HG03175 (cell line): ENCODE measurements around the gene BOK.

ENCODE experiments used
- ATAC-seq: cut with Tn5 transposase; IDR thresholded peaks from one replicate; pipeline ENCODE4 v1.9.1; 2021; ENCODE audit warnings: mild to moderate bottlenecking, moderate library complexity; ENCODE audit not compliant: unreplicated experiment

The BOK gene

DNA sequence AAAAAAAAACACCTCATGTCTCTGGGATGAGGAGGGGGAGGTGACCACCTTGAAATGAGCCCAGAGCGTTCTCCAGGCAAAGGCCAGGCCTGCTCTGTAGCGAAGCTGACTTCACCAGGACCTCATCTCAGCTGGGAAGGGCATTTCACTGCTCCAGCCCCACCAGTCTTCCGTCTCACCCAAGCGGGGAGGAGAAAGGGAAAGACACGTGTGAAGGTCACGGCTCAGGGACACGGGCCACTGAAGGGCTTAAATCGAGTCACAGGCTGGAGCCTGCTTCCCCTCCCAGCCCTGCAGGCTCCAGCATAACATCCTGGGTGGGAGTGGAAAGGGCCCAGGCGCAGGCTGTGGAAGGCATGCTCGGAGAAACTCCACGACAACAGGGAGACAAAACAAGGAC, 60.3 kb downstream of the BOK start:
- no peak for ATAC-seq

DNA sequence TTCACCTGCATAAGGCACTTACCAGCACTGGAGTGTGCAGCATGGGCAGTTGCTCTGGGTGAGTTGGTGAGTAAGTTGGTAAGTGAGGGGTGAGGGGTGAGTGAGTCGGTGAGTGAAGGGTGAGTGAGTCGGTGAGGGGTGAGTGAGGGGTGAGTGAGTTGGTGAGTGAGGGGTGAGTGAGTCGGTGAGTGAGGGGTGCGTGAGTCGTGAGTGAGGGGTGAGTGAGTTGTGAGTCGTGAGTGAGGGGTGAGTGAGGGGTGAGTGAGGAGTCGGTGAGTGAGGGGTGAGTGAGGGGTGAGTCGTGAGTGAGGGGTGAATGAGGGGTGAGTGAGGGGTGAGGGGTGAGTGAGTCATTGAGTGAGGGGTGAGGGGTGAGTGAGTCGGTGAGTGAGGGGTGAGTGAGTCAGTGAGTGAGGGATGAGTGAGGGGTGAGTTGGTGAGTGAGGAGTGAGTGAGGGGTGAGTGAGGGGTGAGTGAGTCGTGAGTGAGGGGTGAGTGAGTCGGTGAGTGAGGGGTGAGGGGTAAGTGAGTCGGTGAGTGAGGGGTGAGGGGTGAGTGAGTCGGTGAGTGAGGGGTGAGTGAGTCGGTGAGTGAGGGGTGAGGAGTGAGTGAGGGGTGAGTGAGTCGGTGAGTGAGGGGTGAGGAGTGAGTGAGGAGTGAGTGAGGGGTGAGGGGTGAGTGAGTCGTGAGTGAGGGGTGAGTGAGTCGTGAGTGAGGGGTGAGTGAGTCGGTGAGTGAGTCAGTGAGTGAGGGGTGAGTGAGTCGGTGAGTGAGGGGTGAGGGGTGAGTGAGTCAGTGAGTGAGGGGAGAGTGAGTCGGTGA, 61.3 kb downstream of the BOK start:
- ATAC-seq: no peak

DNA sequence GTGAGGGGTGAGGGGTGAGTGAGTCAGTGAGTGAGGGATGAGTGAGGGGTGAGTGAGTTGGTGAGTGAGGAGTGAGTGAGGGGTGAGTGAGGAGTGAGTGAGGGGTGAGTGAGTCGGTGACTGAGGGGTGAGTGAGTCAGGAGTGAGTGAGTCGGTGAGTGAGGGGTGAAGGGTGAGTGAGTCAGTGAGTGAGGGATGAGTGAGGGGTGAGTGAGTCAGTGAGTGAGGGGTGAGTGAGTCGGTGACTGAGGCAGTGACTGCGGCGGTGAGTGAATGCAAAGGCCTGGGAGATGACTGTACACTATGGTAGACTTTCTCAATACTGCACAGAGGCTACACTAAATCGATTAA, 61.8 kb downstream of the BOK start:
- no peak for ATAC-seq
